IPS-11a (cell line): Measurements from ENCODE around the gene PIGC.
"Not testable (repeated sequence)": the region's sequence is repeated elsewhere in the genome, so short reads cannot be mapped to it uniquely, and the experiment has no call there.

Source experiments
- H3K4me3 ChIP-seq: one replicate; pipeline ENCODE4 v1.5.1; 2013; ENCODE audit warnings: low read depth, low read length, control low read depth

PIGC gene

DNA sequence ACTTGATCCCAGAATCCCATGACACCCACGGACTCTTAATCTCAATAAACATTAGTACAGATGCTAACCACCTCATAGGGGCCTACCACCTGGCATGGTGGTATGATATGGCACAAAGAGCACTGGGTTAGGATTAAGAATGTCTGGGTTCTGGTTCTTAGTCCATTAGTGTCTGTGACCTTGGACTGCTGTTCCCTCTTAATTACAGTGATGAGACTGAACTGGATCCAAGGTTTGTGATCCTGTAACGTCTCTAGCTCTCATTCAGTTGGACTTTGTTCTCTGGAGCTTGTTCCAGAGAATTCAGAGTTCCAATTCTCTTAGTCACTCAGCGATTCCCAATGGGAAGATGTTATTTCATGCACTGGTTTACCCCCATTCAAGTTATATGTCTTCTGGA lies 23.6 kb upstream of the PIGC start:
- no peak overlapping the region for H3K4me3 ChIP-seq

DNA sequence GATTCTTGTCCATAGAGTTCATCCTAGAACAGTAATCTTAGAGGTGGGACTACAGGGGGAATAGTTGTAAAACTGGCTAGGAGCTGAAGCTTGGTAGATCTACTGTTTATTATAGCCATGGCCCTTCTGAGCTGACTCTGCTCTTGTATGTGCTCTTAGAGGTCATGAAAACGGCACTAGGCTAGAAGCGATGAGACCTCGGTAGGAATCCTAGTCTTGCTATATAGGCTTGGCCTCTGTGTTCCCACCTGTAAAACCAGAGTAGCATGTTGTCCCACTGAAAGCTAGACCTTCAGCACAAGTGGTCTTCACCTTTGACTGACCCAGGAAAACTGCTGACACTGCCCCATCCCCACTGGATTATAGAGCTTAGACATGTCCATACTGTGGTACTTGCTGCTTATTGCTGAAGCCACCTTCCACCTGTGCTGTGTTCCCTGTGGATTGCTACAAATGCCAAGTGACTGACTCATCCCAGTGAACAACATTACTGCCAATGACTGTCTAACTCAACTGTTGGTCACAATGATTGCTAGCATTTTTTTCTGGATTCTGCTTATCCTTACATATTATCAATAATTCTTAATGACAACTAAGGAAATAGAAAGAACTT lies 23.0 kb upstream of the PIGC start:
- H3K4me3 ChIP-seq: no peak overlapping the region

DNA sequence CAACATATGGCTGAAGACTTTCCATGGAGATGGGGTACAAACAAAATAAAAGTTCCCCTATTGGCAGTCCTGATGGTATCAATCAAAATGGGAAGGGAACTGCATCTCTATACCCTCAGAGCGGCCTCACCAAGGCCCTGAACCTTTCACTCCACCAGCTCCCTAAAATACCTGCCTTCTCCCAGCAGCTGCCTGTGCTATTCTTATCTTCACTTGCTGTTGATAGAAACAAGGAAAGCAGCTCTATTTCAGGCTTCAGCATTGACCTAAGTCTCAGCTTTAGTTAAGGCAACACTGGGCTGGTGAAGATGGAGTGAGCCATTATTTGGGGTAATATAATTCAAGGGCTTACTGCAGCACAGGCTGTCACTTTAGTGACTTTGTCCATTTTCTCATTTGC lies 21.7 kb upstream of the PIGC start:
- no peak overlapping the region for H3K4me3 ChIP-seq

DNA sequence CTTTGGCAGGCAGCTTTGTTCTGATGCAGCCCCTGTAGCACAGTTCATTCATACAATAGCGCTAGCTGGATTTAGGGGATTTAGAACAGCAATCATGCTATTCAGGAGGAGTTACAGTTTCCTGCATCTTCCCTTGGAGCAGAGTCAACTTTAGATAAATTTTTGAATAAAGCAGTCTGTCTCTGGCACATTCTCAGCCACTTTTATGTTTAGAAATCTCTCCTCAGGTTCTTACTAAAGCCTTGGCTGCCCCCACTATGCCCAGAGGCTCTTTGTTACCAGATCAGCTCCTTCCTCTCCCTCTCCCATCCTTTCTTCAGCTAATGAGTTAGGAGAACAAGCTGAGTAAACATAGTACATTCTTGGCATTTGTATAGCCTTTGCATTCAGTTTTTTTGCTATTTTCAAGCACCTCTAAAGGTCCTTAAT lies 17.0 kb upstream of the PIGC start:
- H3K4me3 ChIP-seq: no peak overlapping the region

DNA sequence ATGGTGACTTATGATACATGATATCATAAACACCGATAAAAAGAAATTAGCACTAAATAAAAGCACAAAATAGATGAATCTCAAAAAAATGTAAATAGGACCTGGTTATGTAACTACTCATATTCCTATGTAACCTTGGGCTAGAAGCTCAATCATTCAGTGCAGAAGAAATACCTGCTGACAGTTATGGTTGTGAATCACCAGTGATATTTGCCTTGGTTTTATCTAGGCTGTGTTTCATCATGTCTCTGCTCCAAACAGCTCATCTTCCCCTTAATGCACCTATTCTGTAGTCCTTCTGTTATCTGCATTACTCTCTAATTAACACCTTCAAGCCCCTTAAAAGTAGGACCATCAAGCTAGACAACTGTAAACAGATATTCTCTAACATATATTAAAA lies 16.3 kb upstream of the PIGC start:
- H3K4me3 ChIP-seq: no peak overlapping the region

DNA sequence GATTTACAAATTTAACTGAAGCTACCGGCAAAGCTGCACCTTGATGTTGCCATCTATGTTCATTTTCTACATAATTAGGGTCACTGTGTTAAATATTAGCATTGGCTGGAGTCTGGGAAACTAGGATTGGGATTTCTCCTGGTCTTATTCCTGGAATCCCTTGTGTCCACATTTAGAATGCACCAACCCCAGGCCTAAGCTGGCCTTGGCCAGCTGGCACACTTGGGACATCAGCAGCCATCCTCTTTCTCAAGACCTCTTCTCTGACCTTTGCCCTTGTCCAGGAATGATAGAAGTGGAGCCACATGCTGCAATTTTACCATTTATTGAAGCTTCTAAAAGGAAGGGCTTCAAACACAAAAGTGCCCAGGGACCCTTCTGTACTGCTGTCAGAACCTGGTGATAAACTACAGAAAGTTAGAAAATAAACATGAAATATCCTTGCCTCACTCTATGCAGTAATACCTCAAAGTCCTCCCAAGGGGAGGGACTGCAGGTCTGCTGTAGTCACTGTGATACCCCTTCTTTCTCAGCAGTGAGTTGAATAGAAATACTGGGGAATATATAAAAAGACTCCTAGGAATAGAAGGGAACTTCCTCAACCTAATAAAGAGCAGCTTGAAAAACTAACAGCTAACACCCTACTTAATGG lies 13.7 kb upstream of the PIGC start:
- H3K4me3 ChIP-seq: no peak overlapping the region

DNA sequence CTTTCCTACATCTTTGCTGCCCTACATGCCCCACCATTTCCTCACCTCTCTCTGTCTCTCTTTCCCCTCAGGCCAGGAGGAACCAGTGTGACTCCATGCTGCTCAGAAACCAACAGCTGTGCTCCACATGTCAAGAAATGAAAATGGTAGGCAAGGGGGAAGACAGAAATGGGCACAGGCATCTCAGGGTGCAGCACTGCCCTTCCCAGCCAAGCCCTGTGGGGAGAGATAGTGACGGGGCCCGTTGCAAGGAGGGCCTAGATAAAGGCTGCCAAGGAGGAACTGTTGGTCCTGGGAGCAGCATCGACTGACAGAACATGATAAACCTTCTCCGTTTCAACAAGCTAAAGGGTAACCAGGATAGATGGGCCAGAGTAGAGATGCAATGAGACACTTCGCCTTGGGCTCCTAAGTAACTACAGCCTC lies 12.5 kb upstream of the PIGC start:
- no peak overlapping the region for H3K4me3 ChIP-seq

DNA sequence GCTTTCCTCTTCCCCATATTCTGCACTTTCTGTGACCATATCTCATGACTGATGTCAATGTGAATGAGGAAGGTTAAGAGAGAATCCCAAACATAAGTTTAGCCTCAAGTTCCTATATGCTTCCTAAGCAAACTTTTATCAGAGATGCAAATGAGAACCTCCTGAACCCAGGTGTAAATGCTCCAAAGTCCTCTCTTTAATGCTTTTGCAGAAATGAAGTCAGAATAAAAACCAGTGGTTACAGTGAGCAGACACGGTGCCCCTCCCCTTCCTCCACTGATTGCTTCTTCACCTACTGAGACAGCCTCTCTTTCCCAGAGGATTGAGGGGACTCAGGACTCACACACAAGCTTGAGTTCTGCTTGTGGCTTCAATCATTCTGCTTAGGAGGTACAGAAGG lies 11.6 kb upstream of the PIGC start:
- no peak overlapping the region for H3K4me3 ChIP-seq

DNA sequence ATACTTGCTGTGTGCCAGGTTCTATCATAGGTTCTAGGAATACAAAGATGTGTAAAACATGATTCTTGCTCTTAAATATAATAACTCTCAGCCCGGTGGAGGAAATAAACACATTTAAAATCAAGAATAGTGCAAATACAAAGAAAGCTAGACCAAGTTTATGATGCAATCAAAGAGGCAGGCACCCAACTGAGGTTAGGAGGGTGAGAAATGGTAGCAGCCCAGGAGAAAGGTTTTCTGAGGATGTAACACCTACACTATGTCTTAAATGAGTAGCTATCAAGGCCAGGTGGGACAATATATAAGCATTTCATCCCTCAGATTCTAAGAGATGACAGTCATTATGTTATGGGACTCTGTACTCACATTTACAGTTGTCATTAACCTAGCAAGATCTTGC lies 9.7 kb upstream of the PIGC start:
- H3K4me3 ChIP-seq: no peak overlapping the region

DNA sequence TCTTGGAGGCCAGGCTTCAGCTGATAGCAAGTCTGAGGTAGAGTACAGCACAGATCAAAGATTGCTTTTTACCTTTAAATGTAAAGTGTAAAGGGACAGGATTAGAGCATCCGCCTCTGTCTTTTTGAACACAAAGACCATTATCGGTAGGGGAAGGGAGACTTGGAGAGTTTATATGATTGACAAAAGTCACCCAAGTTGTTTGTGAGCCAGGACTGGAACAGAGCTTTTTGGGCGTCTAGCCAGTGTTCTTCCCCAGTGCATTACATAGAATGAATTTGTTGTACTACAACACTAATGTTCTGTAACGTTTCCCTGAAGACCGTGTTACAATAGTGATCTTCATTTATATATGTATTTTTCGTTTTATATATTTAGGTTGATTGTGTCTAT lies 9.3 kb upstream of the PIGC start:
- no peak overlapping the region for H3K4me3 ChIP-seq

DNA sequence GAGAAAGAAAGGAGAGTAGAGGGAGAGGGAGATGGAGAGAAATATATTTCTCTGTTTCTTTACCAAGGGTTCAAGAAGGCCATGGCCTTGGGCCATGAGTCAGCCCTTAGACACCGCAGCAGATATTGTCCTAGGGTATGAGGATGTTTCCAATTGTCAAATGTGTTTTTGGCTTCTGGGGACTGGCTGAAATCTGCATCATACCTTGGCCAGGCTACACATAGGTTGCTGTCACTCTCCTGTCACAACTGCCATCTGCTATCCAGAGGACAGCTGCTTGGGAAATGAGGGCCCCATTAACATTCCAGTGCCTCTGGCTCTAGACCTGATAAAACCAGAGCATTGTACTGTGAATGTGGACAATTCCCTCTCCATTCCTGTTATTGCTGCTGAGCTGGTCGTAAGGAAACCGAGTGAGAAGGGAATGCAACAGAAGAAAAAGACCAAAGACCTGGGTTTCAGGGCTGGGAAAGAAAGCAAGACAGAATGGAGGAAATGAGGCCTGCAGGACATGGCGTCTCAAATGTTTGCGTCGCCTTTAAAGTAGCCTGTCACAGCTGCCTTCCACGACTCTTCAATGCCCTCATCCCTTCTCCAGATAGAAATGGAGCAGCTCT lies 8.8 kb upstream of the PIGC start:
- H3K4me3 ChIP-seq: no peak overlapping the region

DNA sequence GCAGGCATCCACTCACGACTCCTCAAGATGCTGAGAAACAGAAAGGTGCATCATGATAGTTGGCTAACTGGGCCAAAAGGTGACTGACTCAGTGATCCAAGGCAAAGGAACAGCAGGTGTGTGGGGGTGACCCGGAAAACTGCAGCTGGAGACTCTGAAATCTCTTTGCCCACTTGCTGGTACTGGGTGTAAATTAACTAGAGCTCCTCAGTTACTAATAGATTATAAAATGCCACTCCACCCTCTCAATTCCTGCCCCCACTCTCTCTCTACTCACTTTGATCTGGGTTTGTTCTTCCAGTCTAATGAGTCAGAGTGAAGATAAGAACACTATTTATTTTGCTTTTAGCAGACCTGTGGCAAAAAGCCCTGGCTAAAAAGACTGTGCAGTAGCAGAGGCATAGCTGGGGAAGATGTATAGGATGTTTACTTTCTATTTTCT lies 7.2 kb upstream of the PIGC start:
- H3K4me3 ChIP-seq: no peak overlapping the region

DNA sequence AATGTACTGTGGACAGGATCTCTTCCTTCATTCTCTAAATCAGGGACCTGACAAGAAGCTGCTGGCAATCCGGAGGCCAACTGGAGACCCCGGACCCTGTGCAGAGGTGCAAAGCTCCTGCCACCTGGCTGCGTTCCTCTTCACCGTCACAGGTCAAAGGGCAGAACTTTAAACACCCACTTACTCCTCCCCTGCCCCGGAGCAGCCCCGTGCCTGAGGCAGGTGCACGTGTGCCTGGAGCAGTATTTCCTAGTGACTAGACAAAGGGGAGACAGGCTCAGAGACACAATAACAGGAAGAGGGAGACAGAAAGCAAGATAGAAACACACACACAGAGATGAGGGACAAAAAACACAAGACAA lies 6.6 kb upstream of the PIGC start:
- no peak overlapping the region for H3K4me3 ChIP-seq

DNA sequence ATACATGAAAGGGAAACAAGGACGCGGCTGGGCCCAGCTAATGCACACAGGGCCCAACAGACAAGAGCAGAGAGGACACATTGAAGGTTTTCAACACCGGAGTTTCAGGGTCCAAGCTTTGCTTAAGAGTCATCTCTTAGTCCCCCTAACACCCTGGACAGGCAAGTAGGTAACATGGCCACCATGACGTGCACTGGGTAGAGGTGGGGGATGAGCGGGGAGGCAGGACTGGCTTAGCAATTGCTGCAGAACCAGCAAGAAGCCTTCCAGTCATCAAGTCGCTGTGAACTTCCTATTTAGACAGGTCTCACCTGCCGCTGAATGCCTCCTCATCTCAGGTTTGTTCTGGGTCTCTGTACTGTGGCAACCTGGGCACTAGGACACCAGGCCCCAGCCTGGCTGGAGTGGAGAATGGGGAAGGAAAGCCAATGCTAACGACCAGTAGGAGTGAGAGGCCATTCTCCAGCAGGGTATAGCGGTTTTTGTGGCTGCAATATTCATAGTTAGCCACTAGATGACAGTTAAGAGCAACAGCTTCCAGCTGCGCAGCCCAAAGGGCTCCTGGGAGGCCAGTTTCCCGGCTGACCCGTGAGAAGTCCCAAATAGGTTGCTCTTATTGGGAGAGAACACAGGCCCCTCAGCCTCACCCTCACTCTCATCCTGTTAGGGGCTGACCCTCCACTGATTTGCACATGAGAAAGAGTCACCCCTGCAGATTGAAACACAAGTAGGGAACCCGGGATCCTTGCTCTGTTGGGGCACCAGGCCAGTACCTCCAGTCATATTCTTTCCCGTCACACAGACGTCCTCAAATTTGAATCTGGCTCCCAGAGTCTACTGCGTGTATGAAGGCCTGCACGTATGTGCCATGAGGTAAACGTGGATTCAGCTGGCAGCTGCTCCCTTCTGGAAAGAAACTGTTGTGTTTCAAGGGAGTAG lies 6.0 kb upstream of the PIGC start:
- H3K4me3 ChIP-seq: no peak overlapping the region

DNA sequence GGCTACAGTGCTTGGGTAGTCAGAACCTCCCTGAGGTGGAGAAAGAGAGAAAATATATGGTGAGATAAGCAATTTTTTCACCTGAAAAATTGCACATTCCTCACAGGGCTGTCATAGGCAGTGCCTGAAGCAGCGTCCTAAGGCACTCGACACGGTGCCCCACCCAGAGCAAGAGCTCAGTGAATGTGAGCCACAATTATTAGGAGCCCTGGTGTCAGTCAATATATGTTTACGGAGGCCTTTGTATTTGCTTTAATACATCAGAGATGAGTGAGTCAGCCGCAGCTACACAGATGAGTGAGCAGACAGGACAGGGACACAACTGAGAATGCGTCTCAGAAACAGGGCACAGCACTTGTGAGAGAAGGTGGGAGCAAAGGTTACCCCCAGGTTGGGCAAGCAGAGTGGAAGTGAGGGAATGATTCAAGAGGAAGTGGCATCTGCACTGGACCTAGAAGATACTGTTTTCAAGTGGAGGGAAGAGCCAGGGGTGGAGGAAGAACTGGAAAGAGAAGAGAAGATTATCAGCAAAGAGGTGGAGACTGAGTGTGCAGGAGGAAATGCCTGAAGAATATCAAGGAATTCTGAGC lies 5.2 kb upstream of the PIGC start:
- no peak overlapping the region for H3K4me3 ChIP-seq

DNA sequence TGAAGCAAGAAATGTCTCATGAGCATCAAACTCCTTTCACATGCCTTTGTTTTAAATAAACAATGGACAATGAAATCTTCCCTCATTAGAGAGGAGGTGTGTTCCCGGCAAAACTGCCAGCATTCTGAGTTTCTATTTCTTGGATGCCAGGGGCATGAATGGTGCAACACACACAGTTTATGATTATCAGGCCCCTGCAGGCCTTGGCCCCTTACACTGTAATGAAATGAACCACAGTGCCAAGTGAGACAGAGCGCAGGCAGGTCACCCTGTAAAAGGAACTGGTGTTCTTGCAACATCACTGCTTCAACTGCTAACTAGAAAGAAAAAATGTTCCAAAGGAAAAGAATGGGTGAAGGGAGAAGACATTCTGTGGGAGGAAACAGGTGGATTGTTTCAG lies 3.8 kb upstream of the PIGC start:
- no peak overlapping the region for H3K4me3 ChIP-seq

DNA sequence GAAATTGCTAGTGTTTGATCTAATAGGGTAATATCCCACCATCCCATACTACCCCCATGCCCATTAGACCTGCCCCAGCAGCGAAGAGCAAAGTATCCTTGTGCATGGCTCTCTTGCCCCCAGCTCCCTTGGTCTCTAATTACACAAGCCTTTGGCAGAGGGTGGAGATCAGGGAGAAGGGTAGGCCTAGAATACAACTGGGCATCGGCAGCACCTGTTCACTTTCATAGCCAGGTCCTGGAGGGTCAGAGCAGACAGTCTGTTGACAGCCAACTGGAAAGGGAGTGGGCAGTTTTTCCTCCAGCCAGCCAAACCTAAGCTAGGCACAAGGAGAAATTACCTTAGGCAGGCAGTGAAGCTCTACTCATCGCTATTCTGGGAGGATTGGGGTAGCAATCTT lies 2.7 kb upstream of the PIGC start:
- H3K4me3 ChIP-seq: no peak overlapping the region

DNA sequence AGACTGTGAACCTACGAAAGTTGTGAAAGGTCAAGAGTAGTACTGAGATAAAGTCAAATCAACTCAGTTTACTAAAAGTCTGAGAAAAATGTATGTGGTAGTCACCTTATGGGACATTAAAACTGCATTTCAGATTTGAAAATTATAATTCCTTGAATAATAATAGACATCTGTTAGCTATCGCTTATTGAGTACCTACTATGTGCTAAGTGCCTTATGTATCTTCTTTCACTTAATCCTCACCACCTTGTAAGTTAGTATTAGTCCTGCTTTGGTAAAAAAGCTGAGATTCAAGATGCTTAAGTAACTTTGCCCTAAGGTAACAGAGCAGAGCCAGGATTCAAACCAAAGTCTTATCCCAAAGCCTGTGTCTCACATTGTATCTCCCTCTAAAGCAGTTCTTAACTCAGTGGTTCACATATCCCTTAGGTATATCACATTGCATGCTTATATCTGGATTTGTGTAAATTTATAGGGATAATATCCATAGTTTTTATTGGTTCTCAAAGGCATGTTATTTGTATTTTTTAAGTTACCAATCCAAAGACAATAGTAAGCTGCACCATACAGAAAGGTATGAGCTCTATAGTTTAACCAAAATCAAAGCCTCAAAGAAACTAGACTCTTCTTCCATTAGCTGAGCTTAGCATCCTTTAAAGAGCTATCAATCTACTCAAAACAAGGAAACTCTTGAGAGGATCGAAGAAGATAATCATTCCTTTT lies 865 bp downstream of the PIGC start:
- H3K4me3 ChIP-seq: peak overlapping the region; percentile 78

DNA sequence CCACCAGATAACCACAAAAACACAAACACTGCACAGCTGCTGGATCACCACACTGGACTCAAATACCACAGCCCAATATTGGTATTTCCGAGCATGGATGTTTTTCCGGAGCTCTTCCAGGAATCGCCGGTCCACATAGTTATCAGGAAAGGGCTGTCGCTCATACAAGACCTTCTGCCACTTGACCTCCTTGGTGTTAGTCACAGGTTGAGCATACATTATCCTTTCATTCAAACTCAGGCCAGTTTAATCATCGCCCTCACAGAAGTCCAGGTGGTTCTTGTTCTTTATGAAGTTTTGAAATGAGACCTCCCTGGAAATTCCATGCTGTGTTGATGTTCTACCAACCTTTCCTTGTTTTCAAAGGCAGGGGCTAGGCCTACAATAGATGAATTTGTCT lies 1.5 kb downstream of the PIGC start:
- H3K4me3 ChIP-seq: no peak overlapping the region

DNA sequence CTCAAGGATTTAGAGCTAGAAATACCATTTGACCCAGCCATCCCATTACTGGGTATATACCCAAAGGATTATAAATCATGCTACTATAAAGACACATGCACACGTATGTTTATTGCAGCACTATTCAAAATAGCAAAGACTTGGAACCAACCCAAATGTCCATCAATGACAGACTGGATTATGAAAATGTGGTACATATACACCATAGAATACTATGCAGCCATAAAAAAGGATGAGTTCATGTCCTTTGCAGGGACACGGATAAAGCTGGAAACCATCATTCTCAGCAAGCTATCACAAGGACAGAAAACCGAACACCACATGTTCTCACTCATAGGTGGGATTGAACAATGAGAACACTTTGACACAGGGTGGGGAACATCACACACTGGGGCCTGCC lies 6.7 kb downstream of the PIGC start:
- not testable (repeated sequence) for H3K4me3 ChIP-seq
